ENCODE measurements around the gene IFI16.
"Not testable (repeated sequence)": the region's sequence is repeated elsewhere in the genome, so short reads cannot be mapped to it uniquely, and the experiment has no call there.

DNA sequence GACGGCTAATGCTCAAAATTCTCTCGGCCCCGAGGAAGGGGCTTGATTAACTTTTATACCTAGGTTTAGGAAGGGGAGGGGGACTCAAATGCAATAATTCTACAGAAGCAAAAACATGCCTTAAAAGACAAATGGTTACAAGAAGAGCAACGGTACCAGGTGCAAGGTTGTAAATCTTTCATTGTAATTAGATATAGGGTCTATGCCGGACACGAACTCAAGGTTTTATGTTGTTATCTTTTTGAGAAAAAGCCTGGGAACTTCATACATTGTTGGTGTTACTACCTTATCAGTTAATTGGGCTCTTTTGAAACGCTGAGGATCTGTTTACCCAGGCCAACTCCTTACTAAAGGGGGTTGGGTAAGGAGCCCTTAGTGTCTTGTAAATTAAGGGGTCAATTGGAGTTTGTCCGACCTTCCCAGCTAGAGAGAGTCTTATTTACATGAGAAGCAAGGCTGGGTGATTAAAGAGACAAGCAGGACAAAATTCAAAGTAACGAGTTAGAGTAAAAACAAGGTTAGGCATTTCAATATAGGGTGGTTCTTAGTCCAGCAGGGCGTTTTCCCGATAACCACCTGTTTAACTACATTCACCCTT, 3.4 kb upstream of the IFI16 start:
- TF ChIP-seq, protein P1, sequence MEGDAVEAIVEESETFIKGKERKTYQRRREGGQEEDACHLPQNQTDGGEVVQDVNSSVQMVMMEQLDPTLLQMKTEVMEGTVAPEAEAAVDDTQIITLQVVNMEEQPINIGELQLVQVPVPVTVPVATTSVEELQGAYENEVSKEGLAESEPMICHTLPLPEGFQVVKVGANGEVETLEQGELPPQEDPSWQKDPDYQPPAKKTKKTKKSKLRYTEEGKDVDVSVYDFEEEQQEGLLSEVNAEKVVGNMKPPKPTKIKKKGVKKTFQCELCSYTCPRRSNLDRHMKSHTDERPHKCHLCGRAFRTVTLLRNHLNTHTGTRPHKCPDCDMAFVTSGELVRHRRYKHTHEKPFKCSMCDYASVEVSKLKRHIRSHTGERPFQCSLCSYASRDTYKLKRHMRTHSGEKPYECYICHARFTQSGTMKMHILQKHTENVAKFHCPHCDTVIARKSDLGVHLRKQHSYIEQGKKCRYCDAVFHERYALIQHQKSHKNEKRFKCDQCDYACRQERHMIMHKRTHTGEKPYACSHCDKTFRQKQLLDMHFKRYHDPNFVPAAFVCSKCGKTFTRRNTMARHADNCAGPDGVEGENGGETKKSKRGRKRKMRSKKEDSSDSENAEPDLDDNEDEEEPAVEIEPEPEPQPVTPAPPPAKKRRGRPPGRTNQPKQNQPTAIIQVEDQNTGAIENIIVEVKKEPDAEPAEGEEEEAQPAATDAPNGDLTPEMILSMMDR (IDR thresholded peaks at IDR 0.05) = not testable (repeated sequence)
- not testable (repeated sequence) for TF ChIP-seq POLR2A (IDR thresholded peaks at IDR 0.05)

Data from esophagus squamous epithelium (tissue), 4 donors.